ENCODE results near the gene CASZ1.

Gene CASZ1

DNA sequence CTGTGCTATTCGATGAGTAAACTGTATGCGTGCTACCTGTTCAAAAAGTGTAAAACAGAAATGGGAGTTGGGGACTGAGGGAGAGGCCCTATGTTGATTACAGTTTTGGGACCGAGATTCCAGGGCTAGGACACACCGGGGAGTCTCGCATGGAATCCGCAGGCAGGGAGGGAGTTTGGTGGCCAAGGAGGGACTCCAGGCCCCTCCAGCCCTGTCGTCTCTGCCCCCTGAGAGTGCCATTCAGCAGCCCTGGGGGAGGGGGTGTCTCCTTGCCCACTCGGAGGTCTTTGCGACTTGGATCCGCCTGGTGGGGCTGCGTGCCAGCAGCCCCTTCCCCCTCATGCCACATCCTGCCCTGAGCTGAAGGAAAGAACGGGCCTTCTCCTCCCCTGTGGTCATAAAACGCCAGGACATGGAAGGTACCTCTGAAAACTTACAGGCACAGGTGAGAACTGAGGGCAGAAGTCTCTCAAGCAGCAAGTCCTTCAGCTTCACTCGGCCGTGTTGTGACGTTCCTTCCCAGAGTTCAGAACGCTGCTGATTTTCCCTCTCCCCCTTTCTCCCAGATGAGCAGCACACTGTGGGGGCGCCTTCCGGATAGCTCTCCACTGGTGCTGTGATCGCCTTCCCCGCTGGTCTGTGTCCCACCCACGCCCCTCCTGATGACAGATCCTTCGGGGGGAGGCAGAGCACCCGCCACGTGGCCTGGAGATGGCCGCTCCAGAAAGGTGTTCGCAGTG, 180.3 kb downstream of the CASZ1 start:
- DNase-seq = no peak

GRCh38 chr1:10615332-10615731, 181.1 kb downstream of the CASZ1 start:
- DNase-seq = no peak

GRCh38 chr1:10614377-10615225, 181.8 kb downstream of the CASZ1 start:
- no peak for DNase-seq

- DNase-seq = no peak
Measured at GRCh38 chr1:10613861-10614260, 182.6 kb downstream of the CASZ1 start.

- DNase-seq = no peak
Measured at GRCh38 chr1:10613340-10613739, 183.1 kb downstream of the CASZ1 start.

GRCh38 chr1:10612436-10613160, 183.8 kb downstream of the CASZ1 start:
- no peak for DNase-seq

DNA sequence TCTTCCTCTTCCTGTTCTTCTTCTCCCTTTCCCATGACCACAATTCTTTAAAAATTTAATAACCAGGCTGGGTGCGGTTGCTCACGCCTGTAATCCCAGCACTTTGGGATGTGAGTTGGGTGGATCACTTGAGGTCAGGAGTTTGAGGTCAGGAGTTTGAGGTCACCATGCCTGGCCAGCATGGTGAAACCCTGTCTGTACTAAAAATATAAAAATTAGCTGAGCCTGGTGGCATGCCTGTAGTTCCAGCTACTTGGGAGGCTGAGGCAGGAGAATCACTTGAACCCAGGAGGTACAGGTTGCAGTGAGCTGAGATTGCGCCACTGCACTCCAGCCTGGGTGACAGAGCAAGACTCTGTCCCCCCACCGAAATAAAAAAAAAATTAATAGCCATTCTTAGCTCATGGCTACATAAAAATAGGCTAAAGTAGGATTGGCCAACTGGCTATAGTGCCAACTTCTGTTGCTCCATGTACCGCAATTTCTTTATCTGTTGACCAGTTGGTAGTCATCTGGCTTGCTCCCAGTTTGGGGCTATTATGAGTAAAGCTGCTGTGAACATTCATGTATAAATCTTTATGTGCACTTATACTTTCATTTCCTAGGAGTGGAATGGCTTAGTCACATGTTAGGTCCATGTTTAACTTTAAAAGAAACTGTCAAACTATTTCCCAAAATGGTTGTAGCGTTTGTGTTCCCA, 185.4 kb downstream of the CASZ1 start:
- DNase-seq = no peak

DNA sequence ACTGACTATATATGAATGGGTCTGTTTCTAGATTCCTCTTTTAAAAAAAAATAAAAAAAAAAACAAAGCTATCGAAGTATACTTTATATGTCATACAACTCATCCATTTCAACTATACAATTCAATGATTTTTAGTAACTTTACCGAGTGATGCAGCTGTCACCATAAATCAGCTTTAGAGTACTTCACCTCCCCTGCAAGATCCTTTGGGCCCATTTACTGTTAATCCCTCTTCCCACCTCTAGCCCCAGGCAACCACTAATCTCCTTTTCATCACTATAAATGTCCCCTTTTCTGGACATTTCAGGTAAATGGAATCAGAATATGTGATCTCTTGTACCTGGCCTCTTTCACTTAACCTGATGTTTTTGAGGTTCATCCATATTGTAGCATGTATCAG, 187.8 kb downstream of the CASZ1 start:
- DNase-seq = no peak

GRCh38 chr1:10607228-10607627, 189.2 kb downstream of the CASZ1 start:
- no peak for DNase-seq

DNA sequence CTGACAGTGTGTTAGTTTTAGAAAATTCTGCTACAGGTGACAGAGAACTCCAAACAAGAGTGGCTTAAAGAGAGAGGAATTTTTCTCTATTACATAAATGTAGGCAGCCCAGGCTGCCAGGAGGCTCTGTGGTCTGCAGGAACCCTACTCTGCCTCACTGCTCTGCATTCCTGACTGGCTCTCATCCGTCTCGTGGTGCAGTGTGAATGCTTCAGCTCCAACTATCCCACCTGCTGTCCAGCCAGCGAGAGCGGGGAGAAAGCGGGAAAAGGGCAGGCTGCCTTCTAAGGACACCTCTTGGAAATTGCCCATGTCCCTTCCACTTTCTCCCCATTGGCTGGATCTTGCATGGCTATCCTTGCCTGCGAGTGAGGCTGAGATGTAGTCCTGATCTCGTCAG, 190.4 kb downstream of the CASZ1 start:
- DNase-seq = no peak

GRCh38 chr1:10604966-10605365, 191.5 kb downstream of the CASZ1 start:
- no peak for DNase-seq

- no peak for DNase-seq
Measured at GRCh38 chr1:10602936-10603335, 193.5 kb downstream of the CASZ1 start.

GRCh38 chr1:10601342-10602070, 194.9 kb downstream of the CASZ1 start:
- no peak for DNase-seq

- no peak for DNase-seq
Measured at GRCh38 chr1:10599194-10599861, 197.1 kb downstream of the CASZ1 start.

DNA sequence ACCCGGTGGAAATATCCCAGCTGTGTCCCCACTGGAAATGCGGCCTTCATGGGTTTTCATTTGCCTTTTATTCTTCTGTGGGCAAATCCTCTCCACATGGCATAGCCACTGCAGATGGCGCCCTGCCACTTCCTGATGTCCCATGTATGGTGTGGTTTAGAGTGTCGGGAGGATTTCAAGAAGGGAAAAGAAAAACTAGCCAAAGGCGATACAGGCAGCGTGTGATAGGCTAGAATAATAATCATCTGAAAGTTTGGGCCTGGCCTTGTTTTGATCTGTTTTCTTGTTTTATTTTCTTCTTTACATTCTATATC, 198.1 kb downstream of the CASZ1 start:
- DNase-seq = no peak

DNA sequence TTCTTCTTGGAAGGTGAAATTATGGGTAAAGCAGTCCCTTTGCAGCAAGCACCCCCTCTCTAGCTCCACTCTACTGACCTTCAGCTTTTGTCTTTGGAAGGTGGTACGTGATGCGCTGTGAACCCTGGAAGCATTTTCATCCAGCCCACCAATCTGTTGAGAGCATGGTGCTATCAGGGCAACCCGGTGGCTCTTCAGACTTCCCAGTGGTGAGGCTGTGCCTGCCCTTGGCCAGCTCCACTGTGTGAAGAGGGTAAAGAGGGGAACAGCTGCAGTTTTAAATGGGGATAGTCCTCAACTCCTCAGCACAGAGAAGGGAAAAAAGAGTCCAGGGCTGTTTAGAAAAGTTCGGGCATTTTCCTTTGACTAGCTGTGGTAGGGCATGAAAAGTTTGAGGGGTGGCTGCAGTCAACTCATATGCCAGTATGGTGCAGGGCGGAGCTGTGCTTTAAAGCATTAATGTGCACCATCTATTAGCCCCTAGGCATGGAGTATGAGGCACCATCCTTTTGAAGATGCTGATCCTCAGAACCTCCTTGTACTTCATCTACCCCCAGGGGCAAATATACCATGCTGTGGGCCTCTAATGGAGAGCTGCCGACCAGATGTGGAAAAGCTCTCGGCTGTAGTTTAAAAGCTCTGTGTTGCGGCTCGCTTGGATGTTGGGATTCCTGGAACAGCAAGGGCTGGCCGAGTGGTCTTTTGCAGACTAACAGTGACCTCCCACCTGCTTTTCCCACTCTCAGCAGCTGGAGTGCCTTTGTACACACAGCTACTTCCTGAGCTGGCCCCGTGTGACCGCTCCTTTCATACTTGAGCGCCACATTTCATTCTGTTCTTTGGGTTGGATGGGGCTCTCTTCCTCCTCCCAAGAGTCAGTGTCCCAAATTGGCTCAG, 198.7 kb downstream of the CASZ1 start:
- DNase-seq = no peak

GRCh38 chr1:10596780-10597179, 199.7 kb downstream of the CASZ1 start:
- DNase-seq = no peak

DNA sequence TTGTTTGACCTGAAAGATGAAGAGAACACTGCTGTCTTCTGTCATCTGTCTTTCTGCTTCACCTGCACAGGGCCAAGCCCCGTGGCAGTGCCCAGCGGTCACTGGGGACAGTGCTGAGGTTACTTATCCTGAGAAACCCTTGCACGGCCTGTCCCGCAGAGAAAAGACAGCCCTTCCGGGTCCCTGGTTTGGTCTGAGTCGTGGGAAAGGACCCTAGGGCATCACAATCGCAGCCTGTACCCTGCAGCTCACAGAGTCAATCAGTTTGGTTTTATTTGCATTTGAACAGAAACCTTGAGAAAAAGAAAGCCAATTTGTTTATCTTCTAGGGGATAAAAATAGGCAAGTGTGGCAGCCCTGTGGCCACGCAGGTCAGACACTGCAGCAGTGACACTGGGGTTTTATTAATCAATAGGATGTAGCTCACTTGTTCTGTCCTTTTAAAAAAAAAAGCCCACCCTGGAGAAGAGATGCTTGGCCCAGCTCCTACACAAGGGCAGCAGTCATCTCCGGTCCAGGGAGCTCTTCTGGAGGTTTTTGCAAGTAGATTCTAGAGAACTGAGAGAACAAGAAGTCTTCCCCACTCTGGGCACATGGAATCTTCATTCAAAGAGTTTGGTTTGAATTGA, 201.7 kb downstream of the CASZ1 start:
- no peak for DNase-seq

DNA sequence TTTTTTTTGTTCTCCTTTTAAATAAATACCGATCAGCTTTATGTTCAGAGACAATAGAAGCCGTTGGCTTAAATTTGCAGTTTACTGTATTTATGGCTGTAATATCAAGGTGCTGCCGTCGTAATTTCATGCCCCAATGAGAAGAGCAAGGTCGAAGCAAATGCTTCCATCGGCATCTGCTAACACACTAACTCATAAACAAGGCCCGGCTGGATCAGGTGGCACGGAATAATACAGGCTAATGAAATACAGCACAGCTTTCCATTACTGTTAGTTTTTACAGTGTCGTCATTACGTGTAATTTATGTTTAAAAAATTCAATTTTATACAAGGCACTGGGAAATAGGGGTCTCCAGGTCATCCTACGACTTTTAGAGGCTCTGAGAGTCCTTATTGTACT, 202.7 kb downstream of the CASZ1 start:
- no peak for DNase-seq

- DNase-seq = no peak
Measured at GRCh38 chr1:10592373-10592772, 204.1 kb downstream of the CASZ1 start.
